Ramos (cell line): ENCODE data around the gene DUSP9.

Experiments used
- in situ Hi-C: fragments of 300-500 bp; cut with MboI; formaldehyde crosslinking; loops from one replicate; pipeline ENCODE4 v1.14.3; 2022; ENCODE audit warnings: low sequenced_read_pairs; ENCODE audit not compliant: unreplicated experiment

Gene DUSP9

GRCh38 chrX:153620576-153620975, 26.4 kb upstream of the DUSP9 start:
- in situ Hi-C loops = no loop called here

GRCh38 chrX:153621949-153622598, 24.9 kb upstream of the DUSP9 start:
- in situ Hi-C loops = no loop called here

- in situ Hi-C loops = no loop called here
Measured at GRCh38 chrX:153622661-153623309, 24.2 kb upstream of the DUSP9 start.

- in situ Hi-C loops = no loop called here
Measured at GRCh38 chrX:153623310-153624029, 23.5 kb upstream of the DUSP9 start.

GRCh38 chrX:153624196-153625091, 22.6 kb upstream of the DUSP9 start:
- in situ Hi-C loops = no loop called here

GRCh38 chrX:153625271-153626024, 21.6 kb upstream of the DUSP9 start:
- in situ Hi-C loops = no loop called here

- in situ Hi-C loops = no loop called here
Measured at GRCh38 chrX:153626025-153626633, 20.9 kb upstream of the DUSP9 start.

GRCh38 chrX:153626863-153627674, 19.9 kb upstream of the DUSP9 start:
- in situ Hi-C loops = no loop called here

- in situ Hi-C loops = no loop called here
Measured at GRCh38 chrX:153627675-153628111, 19.3 kb upstream of the DUSP9 start.

GRCh38 chrX:153628129-153628528, 18.9 kb upstream of the DUSP9 start:
- in situ Hi-C loops = no loop called here

- in situ Hi-C loops = no loop called here
Measured at GRCh38 chrX:153628665-153629064, 18.3 kb upstream of the DUSP9 start.

GRCh38 chrX:153631346-153631745, 15.7 kb upstream of the DUSP9 start:
- in situ Hi-C loops = no loop called here

GRCh38 chrX:153631907-153632594, 15.0 kb upstream of the DUSP9 start:
- in situ Hi-C loops = no loop called here

- in situ Hi-C loops = no loop called here
Measured at GRCh38 chrX:153632595-153632946, 14.4 kb upstream of the DUSP9 start.

- in situ Hi-C loops = no loop called here
Measured at GRCh38 chrX:153633048-153633447, 14.0 kb upstream of the DUSP9 start.

GRCh38 chrX:153633607-153634180, 13.3 kb upstream of the DUSP9 start:
- in situ Hi-C loops = no loop called here

- in situ Hi-C loops = no loop called here
Measured at GRCh38 chrX:153634236-153634635, 12.8 kb upstream of the DUSP9 start.

GRCh38 chrX:153634832-153635231, 12.2 kb upstream of the DUSP9 start:
- in situ Hi-C loops = no loop called here
